WTC11 (cell line): ENCODE results near the gene CHRNA1.

Source experiments
- ATF3 ChIP-seq: sonication (generic); formaldehyde crosslinking; conservative IDR thresholded peaks from 2 replicates; pipeline ENCODE4 v1.8.1; 2022; ENCODE audit warnings: mild to moderate bottlenecking, missing genetic modification reagents
- TF ChIP-seq, protein P1 (sequence below): fragments of 250-450 bp; sonication (Bioruptor Pico); IDR thresholded peaks from 2 replicates; pipeline ENCODE4 v1.9.0; 2021; ENCODE audit warnings: mild to moderate bottlenecking
- TF ChIP-seq, protein P2 (sequence below): sonication (generic); formaldehyde crosslinking; IDR thresholded peaks from 2 replicates; pipeline ENCODE4 v1.8.0; 2022; ENCODE audit warnings: mild to moderate bottlenecking, missing genetic modification reagents

- no peak for TF ChIP-seq ATF3
- TF ChIP-seq, protein P1, sequence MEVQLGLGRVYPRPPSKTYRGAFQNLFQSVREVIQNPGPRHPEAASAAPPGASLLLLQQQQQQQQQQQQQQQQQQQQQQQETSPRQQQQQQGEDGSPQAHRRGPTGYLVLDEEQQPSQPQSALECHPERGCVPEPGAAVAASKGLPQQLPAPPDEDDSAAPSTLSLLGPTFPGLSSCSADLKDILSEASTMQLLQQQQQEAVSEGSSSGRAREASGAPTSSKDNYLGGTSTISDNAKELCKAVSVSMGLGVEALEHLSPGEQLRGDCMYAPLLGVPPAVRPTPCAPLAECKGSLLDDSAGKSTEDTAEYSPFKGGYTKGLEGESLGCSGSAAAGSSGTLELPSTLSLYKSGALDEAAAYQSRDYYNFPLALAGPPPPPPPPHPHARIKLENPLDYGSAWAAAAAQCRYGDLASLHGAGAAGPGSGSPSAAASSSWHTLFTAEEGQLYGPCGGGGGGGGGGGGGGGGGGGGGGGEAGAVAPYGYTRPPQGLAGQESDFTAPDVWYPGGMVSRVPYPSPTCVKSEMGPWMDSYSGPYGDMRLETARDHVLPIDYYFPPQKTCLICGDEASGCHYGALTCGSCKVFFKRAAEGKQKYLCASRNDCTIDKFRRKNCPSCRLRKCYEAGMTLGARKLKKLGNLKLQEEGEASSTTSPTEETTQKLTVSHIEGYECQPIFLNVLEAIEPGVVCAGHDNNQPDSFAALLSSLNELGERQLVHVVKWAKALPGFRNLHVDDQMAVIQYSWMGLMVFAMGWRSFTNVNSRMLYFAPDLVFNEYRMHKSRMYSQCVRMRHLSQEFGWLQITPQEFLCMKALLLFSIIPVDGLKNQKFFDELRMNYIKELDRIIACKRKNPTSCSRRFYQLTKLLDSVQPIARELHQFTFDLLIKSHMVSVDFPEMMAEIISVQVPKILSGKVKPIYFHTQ (CRISPR knock-in tag) = no peak
- TF ChIP-seq, protein P2, sequence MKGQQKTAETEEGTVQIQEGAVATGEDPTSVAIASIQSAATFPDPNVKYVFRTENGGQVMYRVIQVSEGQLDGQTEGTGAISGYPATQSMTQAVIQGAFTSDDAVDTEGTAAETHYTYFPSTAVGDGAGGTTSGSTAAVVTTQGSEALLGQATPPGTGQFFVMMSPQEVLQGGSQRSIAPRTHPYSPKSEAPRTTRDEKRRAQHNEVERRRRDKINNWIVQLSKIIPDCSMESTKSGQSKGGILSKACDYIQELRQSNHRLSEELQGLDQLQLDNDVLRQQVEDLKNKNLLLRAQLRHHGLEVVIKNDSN = no peak
Observed at GRCh38 chr2:174761837-174762236, 2.4 kb downstream of the CHRNA1 start.
